ENCODE measurements around the gene SLC13A3.

GRCh38 chr20:46682063-46682821 is 31.0 kb upstream of the SLC13A3 start:
- TF ChIP-seq CTCF (IDR thresholded peaks at IDR 0.05; ENCODE audit: insufficient read depth, low read depth, low read length), result no peak
- TF ChIP-seq EZH2 (IDR thresholded peaks at IDR 0.05; ENCODE audit: insufficient read depth, low read length), result no peak

Data from astrocyte (in vitro differentiated cells and primary cell).